ENCODE data around the gene VSIG10L2.

- TF ChIP-seq CTCF (IDR thresholded peaks at IDR 0.05) = no peak
- no peak for TF ChIP-seq POLR2A (IDR thresholded peaks at IDR 0.05)
These were observed 14.9 kb downstream of the VSIG10L2 start for GRCh38 chr11:125960771-125961170.

Data from esophagus squamous epithelium (tissue), 4 donors.